Psoas muscle (tissue), 8 donors: ENCODE data around the gene ANKK1. TPM values are rescaled to one million over a fixed set of nuclear protein-coding genes. Genes with fewer than 3 reads are reported as not detected.

Source experiments
- ATAC-seq, 4 donors: fragments of 200-7000 bp; cut with Tn5 transposase; one replicate each; pipeline ENCODE4 v1.9.1; 2020; ENCODE audit warnings: moderate library complexity in 3 of 4, mild to moderate bottlenecking in 2 of 4
- DNase-seq, 2 donors: peaks; one replicate each; pipeline ENCODE4 v3.0.0-alpha.2; 2020
- H3K27ac ChIP-seq: fragments of 200-600 bp; one replicate; pipeline ENCODE4 v1.8.0; 2022
- H3K27me3 ChIP-seq, 3 donors: fragments of 200-600 bp in 1 of 3; one replicate each; pipeline versions ENCODE4 v1.6.1 to v1.8.0; 2013 to 2022; ENCODE audit warnings: low read length in 2 of 3, mild to moderate bottlenecking in 2 of 3, moderate library complexity in 1 of 3; ENCODE audit not compliant: insufficient read depth in 3 of 3
- H3K36me3 ChIP-seq, 2 donors: fragments of 200-600 bp in 1 of 2; one replicate each; pipeline versions ENCODE4 v1.6.1 to v1.8.0; 2013 to 2022; ENCODE audit warnings: low read depth in 1 of 2, mild to moderate bottlenecking in 1 of 2, moderate library complexity in 1 of 2; ENCODE audit not compliant: insufficient read depth in 1 of 2
- H3K4me1 ChIP-seq: fragments of 200-600 bp; one replicate; pipeline ENCODE4 v1.8.0; 2022
- H3K4me3 ChIP-seq: fragments of 200-600 bp; one replicate; pipeline ENCODE4 v1.8.0; 2022; ENCODE audit warnings: mild to moderate bottlenecking
- H3K9me3 ChIP-seq: fragments of 200-600 bp; one replicate; pipeline ENCODE4 v1.8.0; 2022
- WGBS, 3 donors: extraction: QIAGEN DNeasy Blood & Tissue Kit; methylation state at CpG; one replicate each; pipeline versions ENCODE4 v1.1.6 to v1.1.7; 2013; 5-methylcytosine and 5-hydroxymethylcytosine counted together
- intact Hi-C, 2 donors: fragments of 100-400 bp; cut with DNase I; formaldehyde crosslinking; loops; one replicate each; pipeline versions ENCODE4 v1.11.0 to v1.14.2; 2022
- polyA plus RNA-seq, 3 donors: library from polyadenylated mRNA; stranded (reverse); fragments of 200-250 nt; gene quantifications; one replicate each; pipeline ENCODE4 v1.2.3, GENCODE V29; 2013
- total RNA-seq, 4 donors: library from RNA; stranded (reverse); fragmentation: NEBNext Ultra II Directional in 2 of 4; extraction: Animal tissue kit (Norgen Biotek cat#: 25700) in 2 of 4; gene quantifications; one replicate each; pipeline versions ENCODE4 v1.2.1 to v1.2.4, GENCODE V29; 2021 to 2023
- TF ChIP-seq, protein P1 (sequence below): fragments of 200-600 bp; IDR thresholded peaks from one replicate; pipeline ENCODE4 v1.8.0; 2022; ENCODE audit warnings: antibody characterized with exemption
- donor health status: healthy with polysubstance abuse.
- donor health status: DM: no; HTN: no; CAD: no; lungs with moderate emphysema.
- donor health status: Bipolar disorder and iron deficiency.
- donor health status: healthy.
- donor health status: DM: yes; HTN: yes; CAD: no.
- donor health status: DM: no; HTN: no; CAD: no.
- donor health status: DM: no; HTN: no; CAD: no.
- donor health status: DM: yes; HTN: yes; CAD: no.

The ANKK1 gene
- total and polyA plus RNA-seq, 7 donors = 0.04 to 0.34 (median 0.29) TPM; not detected in 2

DNA sequence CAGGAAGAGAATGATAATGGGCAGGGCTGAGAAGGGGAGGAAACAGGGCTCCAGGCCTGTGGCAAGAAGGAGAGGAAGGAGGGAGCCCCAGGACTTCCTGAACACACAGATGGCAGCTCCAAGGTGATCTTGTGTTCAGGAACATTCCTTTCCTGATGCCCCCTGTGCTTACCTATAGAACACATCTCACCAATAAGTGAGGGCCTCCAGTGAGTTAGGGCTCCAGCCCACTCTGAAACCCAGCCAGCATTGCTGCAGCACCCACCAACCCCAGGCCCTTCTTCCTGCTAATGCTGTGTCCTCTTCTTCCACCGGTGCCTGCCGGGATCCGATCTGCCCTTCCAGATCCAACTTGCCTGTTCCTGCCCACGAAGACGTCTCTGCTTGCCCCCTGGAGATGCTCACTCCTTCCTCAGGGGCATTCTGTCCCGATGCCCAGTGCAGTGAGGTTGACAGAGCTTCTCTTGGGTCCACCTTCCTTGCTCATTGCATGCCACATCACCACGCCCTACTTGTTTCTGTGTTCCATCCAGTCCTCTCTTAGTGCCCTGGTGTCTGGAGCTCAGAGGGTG is 17.4 kb downstream of the ANKK1 start:
- no peaks in the 10 kb centered on the region for H3K4me1 ChIP-seq
- DNase-seq (no peak), ATAC-seq (no peak)
- TF ChIP-seq, protein P1, sequence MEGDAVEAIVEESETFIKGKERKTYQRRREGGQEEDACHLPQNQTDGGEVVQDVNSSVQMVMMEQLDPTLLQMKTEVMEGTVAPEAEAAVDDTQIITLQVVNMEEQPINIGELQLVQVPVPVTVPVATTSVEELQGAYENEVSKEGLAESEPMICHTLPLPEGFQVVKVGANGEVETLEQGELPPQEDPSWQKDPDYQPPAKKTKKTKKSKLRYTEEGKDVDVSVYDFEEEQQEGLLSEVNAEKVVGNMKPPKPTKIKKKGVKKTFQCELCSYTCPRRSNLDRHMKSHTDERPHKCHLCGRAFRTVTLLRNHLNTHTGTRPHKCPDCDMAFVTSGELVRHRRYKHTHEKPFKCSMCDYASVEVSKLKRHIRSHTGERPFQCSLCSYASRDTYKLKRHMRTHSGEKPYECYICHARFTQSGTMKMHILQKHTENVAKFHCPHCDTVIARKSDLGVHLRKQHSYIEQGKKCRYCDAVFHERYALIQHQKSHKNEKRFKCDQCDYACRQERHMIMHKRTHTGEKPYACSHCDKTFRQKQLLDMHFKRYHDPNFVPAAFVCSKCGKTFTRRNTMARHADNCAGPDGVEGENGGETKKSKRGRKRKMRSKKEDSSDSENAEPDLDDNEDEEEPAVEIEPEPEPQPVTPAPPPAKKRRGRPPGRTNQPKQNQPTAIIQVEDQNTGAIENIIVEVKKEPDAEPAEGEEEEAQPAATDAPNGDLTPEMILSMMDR = no peak
- H3K9me3 ChIP-seq = no peaks in the 10 kb centered on the region
- no peak overlapping the region for H3K27ac ChIP-seq
- H3K27me3 ChIP-seq = no peaks in the 10 kb centered on the region
- intact Hi-C loops = no loop called here
- WGBS, 3 donors = 84 to 91% (median 86%) methylated on average over 7 of the region's 7 CpGs
- no peaks in the 10 kb centered on the region for H3K36me3 ChIP-seq
- no peak overlapping the region for H3K4me3 ChIP-seq

DNA sequence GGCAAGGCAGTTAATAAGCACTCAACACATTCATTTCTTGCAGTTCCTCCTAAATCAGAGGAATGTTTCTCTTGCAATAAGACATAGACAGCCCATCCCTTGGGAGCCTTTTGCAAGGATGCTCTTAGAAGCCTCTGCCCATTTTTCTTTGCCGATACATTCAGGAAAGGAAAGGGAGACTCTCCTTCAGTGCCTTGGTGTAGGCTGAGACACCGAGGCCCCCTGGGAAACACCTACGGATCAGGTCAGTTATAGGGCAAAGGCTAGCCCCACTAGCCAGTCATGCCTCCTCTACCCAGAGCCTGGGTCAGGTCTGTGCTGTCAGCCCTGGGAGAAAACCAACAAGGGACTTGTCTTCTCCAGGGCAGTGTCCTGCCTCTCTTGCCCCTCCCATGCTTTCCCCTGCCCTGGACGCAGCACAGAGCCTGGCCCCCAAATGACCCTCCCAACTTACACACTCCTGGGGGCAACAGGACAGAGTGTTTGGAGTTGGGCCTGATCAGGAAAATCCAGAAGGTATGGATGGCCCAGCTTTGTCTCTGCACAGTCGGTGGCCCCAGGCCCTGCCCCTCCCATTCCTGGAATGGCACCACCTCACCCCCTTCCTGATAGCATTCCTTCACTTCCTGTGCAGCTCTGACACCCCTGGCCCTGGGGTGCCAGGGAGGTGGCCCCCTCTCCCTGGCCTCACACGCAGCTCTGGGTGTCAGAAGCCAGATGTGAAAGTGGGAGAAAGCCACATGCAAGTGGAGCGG is 18.3 kb downstream of the ANKK1 start:
- TF ChIP-seq, protein P1 = no peak
- H3K4me3 ChIP-seq = no peak overlapping the region
- H3K4me1 ChIP-seq = no peaks in the 10 kb centered on the region
- H3K9me3 ChIP-seq = no peaks in the 10 kb centered on the region
- intact Hi-C loops = no loop called here
- H3K27ac ChIP-seq = no peak overlapping the region
- ATAC-seq = no peak
- H3K36me3 ChIP-seq = no peaks in the 10 kb centered on the region
- DNase-seq = no peak
- H3K27me3 ChIP-seq = no peaks in the 10 kb centered on the region
- whole genome bisulfite sequencing, 3 donors = 68 to 77% (median 69%) methylated on average over 7 of the region's 7 CpGs

DNA sequence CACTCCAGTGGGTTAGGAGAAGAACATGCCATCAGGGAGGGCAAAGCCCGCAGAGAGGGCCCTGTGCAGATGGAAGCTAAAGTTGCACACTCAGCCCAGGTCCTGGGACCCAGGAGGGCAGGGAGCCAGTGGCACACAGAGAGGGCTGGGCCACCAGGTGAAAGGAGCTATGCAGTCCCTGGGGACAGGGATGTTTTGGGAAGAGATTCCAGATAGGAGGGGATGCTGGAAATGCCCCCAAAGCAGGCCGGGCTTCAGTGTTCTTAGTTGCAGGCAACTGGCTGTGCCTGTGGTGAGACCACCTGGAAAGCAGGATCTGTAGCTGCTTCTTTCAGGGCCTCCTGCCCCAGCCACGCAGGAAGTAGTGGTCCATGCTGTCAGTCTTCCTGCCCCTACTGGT is 19.6 kb downstream of the ANKK1 start:
- intact Hi-C loops = no loop called here
- Histone ChIP-seq H3K4me3 (no peak overlapping the region), H3K4me1 (no peaks in the 10 kb centered on the region), H3K27me3 (no peaks in the 10 kb centered on the region), H3K9me3 (no peaks in the 10 kb centered on the region), H3K36me3 (no peaks in the 10 kb centered on the region), H3K27ac (no peak overlapping the region)
- ATAC-seq (no peak), DNase-seq (no peak)
- 81 to 92% (median 89%) methylated on average over 3 of the region's 3 CpGs for WGBS, 3 donors
- TF ChIP-seq, protein P1 = no peak

DNA sequence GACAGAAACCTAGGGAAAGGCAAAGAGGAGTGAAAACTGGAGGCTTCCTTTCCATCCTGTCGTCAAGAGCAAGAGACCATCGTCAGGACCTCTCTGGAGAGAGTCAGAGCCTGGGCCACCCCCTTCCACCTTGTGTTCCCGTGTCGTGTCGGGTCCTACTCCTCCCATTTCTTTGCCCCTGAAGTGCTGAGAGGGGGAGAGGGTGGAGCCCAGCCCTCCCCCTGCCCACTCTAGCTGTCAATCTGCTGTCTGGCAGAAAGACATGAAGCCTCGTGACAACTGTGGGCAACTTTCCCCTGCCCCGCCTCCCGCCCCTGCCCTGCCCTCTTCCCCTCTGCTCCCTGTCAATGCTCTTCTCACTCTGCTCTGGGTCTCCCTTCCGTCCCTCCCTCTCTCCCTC is 20.6 kb downstream of the ANKK1 start:
- Histone ChIP-seq H3K27me3 (no peaks in the 10 kb centered on the region), H3K9me3 (no peaks in the 10 kb centered on the region), H3K4me3 (no peak overlapping the region), H3K36me3 (no peaks in the 10 kb centered on the region), H3K4me1 (no peaks in the 10 kb centered on the region), H3K27ac (no peak overlapping the region)
- 51 to 55% (median 54%) methylated on average over 9 of the region's 9 CpGs for whole genome bisulfite sequencing, 3 donors
- ATAC-seq (no peak), DNase-seq (no peak)
- intact Hi-C loops = no loop called here
- TF ChIP-seq, protein P1 = no peak

DNA sequence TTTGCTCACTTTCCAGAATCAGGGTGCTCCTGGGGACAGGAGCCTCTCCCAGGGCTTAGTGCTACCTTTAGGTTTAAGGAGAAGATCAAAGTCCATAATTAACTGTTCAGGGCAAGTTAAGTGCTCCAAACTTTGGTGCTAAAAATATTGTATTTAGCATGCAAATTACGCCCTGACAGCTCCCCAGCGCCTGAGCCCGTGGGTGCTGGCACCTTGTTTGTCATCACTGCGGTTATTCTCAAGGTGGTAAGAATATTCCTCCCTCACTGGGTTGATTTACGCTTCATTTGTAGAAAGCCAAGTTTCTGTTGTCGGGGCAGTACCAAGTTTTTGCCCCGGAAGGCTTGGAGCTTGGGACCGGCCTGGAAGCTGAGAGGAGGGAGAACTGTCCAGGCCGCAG is 21.3 kb downstream of the ANKK1 start:
- Histone ChIP-seq H3K27ac (no peak overlapping the region), H3K4me1 (no peaks in the 10 kb centered on the region), H3K4me3 (no peak overlapping the region), H3K36me3 (no peaks in the 10 kb centered on the region), H3K27me3 (no peaks in the 10 kb centered on the region), H3K9me3 (no peaks in the 10 kb centered on the region)
- 84 to 87% (median 84%) methylated on average over 9 of the region's 9 CpGs for WGBS, 3 donors
- intact Hi-C loops = no loop called here
- TF ChIP-seq, protein P1 = no peak
- no peak for ATAC-seq
- DNase-seq = no peak
